C1 segment of cervical spinal cord (tissue), 14 donors: Measurements from ENCODE around the gene AMT.
A peak's percentile ranks its signal among the peaks of the same experiment; 100 is the strongest.
"Not testable (repeated sequence)": the region's sequence is repeated elsewhere in the genome, so short reads cannot be mapped to it uniquely, and the experiment has no call there.

Source experiments
- DNase-seq, 14 donors: peaks; one replicate each; lab custom pipeline; 2025; lab: John Stamatoyannopoulos, UW

Gene AMT

DNA sequence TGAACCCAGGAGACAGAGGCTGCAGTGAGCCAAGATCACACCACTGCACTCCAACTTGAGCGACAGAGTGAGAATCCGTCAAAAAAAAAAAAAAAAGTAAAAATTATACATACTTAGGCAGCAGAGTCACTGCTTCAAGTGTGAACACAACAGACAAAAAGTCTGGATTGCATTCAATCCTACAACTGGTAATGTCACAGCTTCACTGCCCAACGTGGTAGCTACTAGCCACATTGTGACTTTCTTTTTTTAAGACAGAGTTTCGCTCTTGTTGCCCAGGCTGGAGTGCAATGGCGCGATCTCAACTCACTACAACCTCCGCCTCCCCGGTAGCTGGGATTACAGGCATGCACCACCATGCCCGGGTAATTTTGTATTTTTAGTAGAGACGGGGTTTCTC, 31.0 kb downstream of the AMT start:
- DNase-seq = not testable (repeated sequence)

DNA sequence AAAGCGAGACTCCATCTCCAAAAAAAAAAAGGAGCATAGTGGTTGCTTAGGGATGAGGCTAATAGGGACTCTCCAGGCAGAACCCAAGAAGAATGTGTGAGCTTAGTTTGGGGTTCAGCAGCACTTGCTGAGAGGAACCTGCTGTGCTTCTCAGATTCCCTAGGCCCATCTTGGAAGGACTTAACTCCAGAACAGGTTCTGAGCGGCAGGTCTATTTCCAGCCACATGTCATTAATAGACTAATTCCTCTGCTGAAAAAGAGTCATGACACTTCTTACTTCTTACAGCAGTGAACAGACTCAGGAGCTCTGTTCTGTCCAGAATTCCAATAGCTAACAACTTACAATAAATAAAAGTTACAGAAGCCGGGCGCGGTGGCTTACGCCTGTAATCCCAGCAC, 33.0 kb downstream of the AMT start:
- no peak for DNase-seq

DNA sequence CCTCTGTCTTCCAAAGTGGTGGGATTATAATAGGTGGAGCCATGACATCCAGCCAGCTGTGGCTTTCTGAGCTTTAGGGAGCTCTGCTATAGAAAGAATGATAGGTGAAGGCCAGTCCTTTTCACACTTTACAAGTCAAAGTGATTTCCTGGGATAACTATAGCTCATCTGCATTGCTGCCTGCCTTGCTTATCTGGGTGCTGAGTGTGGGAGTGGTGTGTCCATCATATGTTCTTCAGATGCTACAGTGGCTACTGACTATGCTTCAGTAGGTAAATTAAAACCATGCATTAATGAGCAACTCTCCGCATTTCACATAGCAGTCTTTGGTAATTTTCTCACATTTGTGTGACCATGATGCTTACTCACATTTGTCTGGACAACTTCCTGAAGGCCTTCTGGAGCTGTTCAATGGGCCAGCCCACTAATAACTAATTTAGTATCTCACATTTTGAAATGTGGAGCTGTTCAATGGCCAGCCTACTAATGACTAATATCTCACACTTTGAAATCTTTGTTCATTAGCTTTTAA, 33.9 kb downstream of the AMT start:
- no peak for DNase-seq

DNA sequence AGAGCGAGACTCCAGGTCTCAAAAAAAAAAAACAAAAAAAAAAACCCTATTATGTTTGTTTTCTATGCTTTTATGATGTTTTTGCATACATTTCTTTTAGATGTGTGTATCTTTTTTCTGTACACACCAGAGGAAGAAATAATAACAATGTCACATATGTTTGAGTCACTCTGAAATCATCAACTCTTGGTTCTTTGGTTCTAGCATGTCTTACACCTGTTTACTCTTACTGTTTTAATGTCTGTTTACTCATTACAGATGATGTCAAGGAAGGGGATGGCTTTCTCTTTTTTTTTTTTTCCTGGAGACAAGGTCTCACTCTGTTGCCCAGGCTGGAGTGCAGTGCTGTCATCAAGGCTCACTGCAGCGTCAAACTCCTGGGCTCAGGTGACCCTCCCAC, 34.6 kb downstream of the AMT start:
- no peak for DNase-seq

DNA sequence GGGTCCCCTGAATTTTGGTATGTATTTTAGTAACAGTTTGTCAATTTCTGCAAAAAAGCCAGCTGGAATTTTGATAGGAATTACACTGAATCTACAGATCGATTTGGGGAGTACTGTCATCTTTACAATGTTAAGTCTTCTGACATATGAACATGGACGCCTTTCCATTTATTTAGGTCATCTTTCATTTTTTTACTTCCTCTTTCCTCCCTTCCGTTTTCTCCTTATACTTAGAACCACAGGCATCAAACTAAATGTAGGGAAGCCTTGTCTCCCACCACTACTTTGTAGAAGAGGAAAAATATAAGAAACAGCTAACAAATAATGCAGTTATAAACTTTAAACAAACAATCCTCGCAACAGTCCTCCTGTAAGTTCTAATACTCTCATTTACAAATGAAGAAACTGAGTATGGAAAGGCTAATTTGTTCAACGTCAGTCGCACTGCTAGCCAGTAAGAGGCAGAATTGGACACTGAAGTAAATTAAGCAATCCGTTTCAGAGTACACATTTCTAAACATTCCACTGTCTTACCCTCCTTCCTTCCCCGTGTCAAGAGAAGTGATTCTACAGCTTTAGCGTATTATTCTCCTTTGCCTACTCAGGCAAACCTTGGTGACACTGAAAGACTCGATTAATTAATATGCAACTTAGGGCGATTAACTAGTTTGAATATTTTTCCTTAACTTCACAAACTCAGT, 36.1 kb downstream of the AMT start:
- no peak for DNase-seq

DNA sequence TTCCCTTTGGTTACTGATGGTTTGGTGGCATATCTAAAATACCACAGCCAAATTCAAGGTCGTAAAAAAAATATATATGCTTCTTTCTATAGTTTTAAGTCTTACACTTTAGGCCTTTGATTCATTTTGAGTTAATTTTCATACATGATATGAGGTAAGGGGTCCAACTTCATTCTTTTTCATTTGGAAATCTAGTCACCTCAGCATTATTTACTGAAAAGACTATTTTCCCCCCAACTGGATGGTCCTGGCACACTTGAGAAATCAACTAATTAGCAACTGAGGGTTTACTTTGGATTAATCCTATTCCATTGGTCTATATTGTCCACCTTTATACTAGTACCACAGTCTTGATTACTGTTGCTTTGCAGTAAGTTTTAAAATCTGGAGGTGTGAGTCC, 36.7 kb downstream of the AMT start:
- no peak for DNase-seq

DNA sequence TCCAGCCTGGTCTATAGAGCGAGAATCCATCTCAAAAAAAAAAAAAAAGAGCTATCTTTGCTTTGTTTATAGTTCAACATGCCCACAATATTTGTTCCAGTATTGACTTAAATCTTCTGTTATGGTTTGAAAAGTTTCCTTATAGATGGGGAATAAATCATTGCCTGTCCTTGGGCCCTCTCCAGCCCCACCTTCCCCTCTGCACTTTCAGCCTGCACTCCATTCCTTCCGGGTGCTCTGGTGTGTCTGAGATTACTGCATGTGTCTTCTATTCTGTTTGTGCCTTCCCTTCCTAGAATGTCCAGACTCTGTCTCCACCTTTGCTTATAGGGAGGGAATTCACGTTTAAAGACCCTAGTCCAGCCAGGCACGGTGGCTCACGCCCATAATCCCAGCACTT, 38.9 kb downstream of the AMT start:
- DNase-seq = no peak

DNA sequence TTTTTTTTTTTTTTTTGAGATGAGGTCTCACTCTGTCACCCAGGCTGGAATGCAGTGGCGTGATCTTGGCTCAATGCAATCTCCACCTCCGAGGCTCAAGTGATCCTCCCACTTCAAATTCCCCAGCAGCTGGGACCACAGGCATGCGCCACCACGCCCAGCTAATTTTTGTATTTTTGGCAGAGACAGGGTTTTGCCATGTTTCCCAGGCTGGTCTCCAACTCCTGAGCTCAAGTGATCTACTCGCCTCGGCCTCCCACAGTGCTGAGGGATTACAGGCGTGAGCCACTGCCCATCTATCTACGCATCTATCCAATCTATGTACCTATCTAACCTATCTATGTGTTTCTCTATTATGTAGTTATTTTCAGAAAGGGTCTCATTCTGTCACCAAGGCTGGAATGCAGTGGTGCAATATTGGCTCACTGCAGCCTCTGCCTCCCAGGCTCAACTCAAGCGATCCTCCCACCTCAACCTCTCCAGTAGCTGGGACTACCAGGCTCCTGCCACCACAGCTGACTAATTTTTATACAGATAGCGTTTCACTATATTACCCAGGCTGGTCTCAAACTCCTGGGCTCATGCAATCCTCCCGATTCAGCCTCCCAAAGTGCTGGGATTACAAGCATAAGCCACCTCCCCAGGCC, 43.9 kb downstream of the AMT start:
- DNase-seq = peak in 1 of 14 donors; percentile 12

DNA sequence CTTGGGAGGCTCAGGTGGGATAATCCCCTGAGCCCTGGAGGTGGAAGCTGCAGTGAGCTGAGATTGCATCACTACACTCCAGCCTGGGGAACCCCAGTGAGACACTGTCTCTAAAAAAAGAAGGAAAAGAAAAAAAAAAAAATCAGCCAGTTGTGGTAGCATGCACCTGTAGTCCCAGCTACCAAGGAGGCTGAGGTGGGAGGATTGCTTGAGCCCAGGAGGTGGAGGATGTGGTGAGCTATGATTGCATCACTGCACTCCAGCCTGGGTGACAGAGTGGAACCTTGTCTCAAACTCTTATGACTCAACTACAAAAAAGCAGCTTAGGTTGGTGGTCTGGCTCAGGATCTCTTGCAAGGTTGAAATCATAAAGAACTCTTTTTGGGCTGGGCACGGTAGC, 44.8 kb downstream of the AMT start:
- DNase-seq = no peak

DNA sequence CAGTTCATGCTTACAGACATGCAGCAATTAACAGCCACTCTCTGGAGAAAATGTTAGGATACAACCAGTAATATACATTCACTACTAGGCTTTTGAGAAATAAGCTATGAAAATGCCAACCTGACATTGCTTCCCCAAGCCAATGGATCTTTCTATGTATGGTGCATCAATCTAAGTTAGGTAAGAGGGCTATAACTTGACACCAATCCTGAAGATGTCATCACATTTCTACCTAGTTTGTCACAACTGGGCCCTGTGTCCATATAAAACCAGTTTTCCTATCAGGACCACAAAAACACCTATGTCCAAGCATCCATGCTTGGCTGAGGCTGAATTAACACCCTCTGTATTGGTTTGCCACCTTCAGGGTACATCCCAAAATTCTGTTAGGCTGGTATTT, 50.3 kb downstream of the AMT start:
- DNase-seq = no peak

DNA sequence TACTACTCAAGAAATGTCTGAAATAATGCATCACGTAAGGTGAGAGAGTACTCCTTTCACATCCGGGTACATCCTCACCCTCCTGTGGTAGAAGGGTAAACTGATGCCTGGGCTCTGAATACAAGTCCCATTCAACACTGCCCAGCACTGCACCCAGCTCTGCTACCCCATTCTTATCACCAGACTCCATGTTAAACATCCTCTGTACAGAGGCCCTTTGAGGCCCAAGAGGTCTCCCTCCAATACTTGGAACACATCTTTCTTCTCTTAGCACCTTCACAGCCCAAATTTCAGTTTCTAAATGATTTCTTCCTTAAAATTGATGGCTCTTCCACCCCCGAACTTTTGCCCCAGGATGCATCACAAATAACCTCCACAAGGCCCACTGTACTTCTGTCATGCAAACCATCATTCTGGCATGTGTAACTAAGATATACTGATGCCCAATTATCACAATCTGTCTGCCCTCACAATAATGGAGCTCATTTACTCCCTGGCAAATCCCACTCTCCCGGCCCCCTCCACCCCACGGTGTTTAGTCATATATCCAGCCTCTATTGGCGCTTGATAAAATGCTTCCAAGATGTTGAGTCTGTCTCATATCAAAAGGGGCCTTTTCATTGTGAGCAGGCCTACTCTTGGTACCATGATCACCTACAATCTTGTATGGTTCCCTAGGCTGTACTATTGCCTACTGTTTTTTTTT, 51.5 kb downstream of the AMT start:
- DNase-seq = no peak
